H1 (cell line): ENCODE results near the gene KANTR. TPM values are rescaled to one million over a fixed set of nuclear protein-coding genes. Genes with fewer than 3 reads are reported as not detected.

Experiments
- ASH2L ChIP-seq: fragments of 200-600, 300-600 bp; sonication (generic); IDR thresholded peaks from one replicate; pipeline ENCODE4 v1.7.1; 2017; ENCODE audit warnings: low read length
- ATF3 ChIP-seq: IDR thresholded peaks from 2 replicates; pipeline ENCODE4 v1.6.1; 2011; ENCODE audit warnings: low read depth, mild to moderate bottlenecking, low read length; ENCODE audit not compliant: insufficient read depth
- CEBPB ChIP-seq: IDR thresholded peaks from 2 replicates; pipeline ENCODE4 v1.6.1; 2012; ENCODE audit warnings: low read depth, low read length
- EGR1 ChIP-seq: IDR thresholded peaks from 2 replicates; pipeline ENCODE4 v1.6.1; 2011; ENCODE audit warnings: low read depth, low read length, borderline replicate concordance
- MAFK ChIP-seq: IDR thresholded peaks from 2 replicates; pipeline ENCODE4 v1.6.1; 2012; ENCODE audit warnings: low read depth, mild to moderate bottlenecking, improper control_type of control experiment, low read length
- POLR2AphosphoS5 ChIP-seq: IDR thresholded peaks from 2 replicates; pipeline ENCODE4 v1.6.1; 2011; ENCODE audit warnings: low read depth, low read length
- RFX5 ChIP-seq: IDR thresholded peaks from 2 replicates; pipeline ENCODE4 v1.6.1; 2011; ENCODE audit warnings: low read depth, low read length, improper control_type of control experiment, borderline replicate concordance
- RNF2 ChIP-seq: fragments of 200-900, 300-1000 bp; sonication (generic); IDR thresholded peaks from 2 replicates; pipeline ENCODE4 v1.7.1; 2016; ENCODE audit warnings: borderline replicate concordance, low read depth, mild to moderate bottlenecking, antibody characterized with exemption, low read length; ENCODE audit not compliant: poor library complexity, severe bottlenecking; ENCODE audit errors: missing control alignments
- SP1 ChIP-seq: IDR thresholded peaks from 2 replicates; pipeline ENCODE4 v1.6.1; 2011; ENCODE audit warnings: low read depth, low read length
- SP2 ChIP-seq: IDR thresholded peaks from 2 replicates; pipeline ENCODE4 v1.6.1; 2012; ENCODE audit warnings: mild to moderate bottlenecking, low read length, inconsistent platforms
- SUZ12 ChIP-seq: fragments of 200-600 bp; sonication (generic); IDR thresholded peaks from 2 replicates; pipeline ENCODE4 v1.6.1; 2012; ENCODE audit warnings: mild to moderate bottlenecking, inconsistent platforms, low read length, moderate library complexity, mixed read lengths
- polyA plus RNA-seq, 7 experiments: library from polyadenylated mRNA; depleted of rRNA in 3 of 7; stranded (reverse) in 5 of 7; unstranded in 2 of 7; fragments of >200 nt in 5 of 7; fragments of 200-250 nt in 2 of 7; gene quantifications; 1 replicate in 5 of 7; 2 replicates in 1 of 7; 4 replicates in 1 of 7; pipeline versions ENCODE4 v1.2.1 to v1.2.3, GENCODE V29; 2011 to 2013; ENCODE audit warnings: missing spikeins in 2 of 7, mixed read lengths in 2 of 7
- total RNA-seq: library from RNA; stranded (reverse); fragmentation: NEBNext Ultra II Directional; extraction: Animal tissue kit (Norgen Biotek cat#: 25700); gene quantifications from 2 replicates; pipeline ENCODE4 v1.2.1, GENCODE V29; 2021
- TF ChIP-seq, protein P1 (sequence below): IDR thresholded peaks from 2 replicates; pipeline ENCODE4 v1.6.1; 2012; ENCODE audit warnings: inconsistent platforms

Gene KANTR
- total and polyA plus RNA-seq, 2 of the 8 experiments (the other 6 are each of a cell fraction or from before 2014, with no cell fraction given) = 7.7 to 9.5 TPM

DNA sequence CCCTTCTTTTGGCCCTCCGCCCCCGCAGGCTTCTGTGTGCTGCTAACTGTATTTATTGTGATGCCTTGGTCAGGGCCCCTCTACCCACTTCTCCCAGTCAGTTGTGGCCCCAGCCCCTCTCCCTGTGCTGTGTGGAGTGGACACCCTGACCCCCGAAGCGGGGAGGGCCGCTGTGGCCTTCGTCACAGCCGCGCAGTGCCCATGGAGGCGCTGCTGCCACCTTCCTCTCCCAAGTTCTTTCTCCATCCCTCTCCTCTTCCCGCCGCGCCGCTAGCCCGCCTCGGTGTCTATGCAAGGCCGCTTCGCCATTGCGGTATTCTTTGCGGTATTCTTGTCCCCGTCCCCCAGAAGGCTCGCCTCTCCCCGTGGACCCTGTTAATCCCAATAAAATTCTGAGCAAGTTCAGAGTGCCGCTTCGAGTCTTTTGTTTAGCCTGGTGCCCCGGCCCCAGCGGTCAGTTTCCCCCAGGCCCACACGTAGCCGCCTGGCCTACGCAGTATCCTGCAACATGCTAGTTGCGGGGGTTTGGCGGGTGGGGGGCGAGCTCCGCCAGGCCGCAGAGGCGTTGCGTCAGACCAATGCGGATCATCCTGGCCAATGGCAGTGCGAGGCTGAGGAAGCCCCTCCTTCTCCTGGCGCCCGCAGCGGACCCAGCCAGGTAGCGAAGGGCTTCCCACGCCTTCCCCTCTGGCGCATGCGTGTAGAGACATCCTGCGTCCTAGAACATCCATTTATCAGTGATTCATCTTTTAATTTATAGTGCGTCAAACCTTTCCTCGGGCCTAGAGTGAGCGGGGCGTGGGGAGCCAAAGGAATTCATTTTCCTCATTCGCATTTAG lies 5.6 kb upstream of the KANTR start (continued):
- peak; percentile 65 for TF ChIP-seq POLR2AphosphoS5
- TF ChIP-seq MAFK = no peak
- peak; percentile 88 for TF ChIP-seq CEBPB
- no peak for TF ChIP-seq SP2
- no peak for TF ChIP-seq ATF3
- no peak for TF ChIP-seq SUZ12
- no peak for TF ChIP-seq RNF2
- TF ChIP-seq RFX5 = no peak
- TF ChIP-seq EGR1 = no peak
- TF ChIP-seq ASH2L = no peak
- 0 out of 2 replicates have a peak, but pooled peaks have one; percentile 14 for TF ChIP-seq SP1
- TF ChIP-seq, protein P1, sequence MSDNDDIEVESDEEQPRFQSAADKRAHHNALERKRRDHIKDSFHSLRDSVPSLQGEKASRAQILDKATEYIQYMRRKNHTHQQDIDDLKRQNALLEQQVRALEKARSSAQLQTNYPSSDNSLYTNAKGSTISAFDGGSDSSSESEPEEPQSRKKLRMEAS = no peak
